ENCODE data around the gene RUNX3.

DNA sequence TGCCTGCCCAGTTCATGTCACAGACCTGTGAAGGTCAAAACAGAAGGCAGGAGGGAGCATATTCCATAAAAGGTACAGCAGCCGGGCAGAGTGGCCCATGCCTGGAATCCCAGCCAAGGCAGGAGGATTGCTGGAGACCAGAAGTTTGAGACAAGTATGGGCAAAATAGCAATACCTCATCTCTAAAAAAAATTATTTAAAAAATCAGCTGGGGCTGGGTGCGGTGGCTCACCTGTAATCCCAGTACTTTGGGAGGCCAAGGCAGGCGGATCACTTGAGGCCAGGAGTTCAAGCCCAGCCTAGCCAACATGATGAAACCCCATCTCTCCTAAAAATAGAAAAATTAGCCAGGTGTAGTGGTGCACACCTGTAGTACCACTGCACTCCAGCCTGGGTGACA is 64.5 kb downstream of the RUNX3 start:
- TF ChIP-seq EP300 (IDR thresholded peaks at IDR 0.05; ENCODE audit: borderline replicate concordance in 1 of 2, low read depth in 1 of 2, low read length in 1 of 2) (no peak), MXI1 (IDR thresholded peaks at IDR 0.05; ENCODE audit: low read depth, low read length) (no peak), SIN3A (IDR thresholded peaks at IDR 0.05; ENCODE audit: borderline replicate concordance, low read depth, low read length) (no peak), JUND (IDR thresholded peaks at IDR 0.05) (no peak), POLR2AphosphoS5 (IDR thresholded peaks at IDR 0.05; ENCODE audit: low read depth, low read length) (no peak), RCOR1 (IDR thresholded peaks at IDR 0.05; ENCODE audit: low read length) (no peak), NFIC (IDR thresholded peaks at IDR 0.05; ENCODE audit: borderline replicate concordance) (no peak)
- TF ChIP-seq, protein P1, sequence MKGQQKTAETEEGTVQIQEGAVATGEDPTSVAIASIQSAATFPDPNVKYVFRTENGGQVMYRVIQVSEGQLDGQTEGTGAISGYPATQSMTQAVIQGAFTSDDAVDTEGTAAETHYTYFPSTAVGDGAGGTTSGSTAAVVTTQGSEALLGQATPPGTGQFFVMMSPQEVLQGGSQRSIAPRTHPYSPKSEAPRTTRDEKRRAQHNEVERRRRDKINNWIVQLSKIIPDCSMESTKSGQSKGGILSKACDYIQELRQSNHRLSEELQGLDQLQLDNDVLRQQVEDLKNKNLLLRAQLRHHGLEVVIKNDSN (IDR thresholded peaks at IDR 0.05; ENCODE audit: borderline replicate concordance, low read depth), result no peak
- TF ChIP-seq, protein P2, sequence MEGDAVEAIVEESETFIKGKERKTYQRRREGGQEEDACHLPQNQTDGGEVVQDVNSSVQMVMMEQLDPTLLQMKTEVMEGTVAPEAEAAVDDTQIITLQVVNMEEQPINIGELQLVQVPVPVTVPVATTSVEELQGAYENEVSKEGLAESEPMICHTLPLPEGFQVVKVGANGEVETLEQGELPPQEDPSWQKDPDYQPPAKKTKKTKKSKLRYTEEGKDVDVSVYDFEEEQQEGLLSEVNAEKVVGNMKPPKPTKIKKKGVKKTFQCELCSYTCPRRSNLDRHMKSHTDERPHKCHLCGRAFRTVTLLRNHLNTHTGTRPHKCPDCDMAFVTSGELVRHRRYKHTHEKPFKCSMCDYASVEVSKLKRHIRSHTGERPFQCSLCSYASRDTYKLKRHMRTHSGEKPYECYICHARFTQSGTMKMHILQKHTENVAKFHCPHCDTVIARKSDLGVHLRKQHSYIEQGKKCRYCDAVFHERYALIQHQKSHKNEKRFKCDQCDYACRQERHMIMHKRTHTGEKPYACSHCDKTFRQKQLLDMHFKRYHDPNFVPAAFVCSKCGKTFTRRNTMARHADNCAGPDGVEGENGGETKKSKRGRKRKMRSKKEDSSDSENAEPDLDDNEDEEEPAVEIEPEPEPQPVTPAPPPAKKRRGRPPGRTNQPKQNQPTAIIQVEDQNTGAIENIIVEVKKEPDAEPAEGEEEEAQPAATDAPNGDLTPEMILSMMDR (IDR thresholded peaks at IDR 0.05), result no peak
- TF ChIP-seq, protein P3, sequence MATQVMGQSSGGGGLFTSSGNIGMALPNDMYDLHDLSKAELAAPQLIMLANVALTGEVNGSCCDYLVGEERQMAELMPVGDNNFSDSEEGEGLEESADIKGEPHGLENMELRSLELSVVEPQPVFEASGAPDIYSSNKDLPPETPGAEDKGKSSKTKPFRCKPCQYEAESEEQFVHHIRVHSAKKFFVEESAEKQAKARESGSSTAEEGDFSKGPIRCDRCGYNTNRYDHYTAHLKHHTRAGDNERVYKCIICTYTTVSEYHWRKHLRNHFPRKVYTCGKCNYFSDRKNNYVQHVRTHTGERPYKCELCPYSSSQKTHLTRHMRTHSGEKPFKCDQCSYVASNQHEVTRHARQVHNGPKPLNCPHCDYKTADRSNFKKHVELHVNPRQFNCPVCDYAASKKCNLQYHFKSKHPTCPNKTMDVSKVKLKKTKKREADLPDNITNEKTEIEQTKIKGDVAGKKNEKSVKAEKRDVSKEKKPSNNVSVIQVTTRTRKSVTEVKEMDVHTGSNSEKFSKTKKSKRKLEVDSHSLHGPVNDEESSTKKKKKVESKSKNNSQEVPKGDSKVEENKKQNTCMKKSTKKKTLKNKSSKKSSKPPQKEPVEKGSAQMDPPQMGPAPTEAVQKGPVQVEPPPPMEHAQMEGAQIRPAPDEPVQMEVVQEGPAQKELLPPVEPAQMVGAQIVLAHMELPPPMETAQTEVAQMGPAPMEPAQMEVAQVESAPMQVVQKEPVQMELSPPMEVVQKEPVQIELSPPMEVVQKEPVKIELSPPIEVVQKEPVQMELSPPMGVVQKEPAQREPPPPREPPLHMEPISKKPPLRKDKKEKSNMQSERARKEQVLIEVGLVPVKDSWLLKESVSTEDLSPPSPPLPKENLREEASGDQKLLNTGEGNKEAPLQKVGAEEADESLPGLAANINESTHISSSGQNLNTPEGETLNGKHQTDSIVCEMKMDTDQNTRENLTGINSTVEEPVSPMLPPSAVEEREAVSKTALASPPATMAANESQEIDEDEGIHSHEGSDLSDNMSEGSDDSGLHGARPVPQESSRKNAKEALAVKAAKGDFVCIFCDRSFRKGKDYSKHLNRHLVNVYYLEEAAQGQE (IDR thresholded peaks at IDR 0.05; ENCODE audit: low read depth, low read length), result no peak
